ENCODE results near the gene ZFAND3. TPM values are rescaled to one million over a fixed set of nuclear protein-coding genes. Genes with fewer than 3 reads are reported as not detected.

Gene ZFAND3
- total RNA-seq, 1 donor from 2014 or later: 81.8 TPM

- intact Hi-C loops (cut with micrococcal nuclease): no loop called here
- no peak overlapping the region for H3K27ac ChIP-seq (replicated peaks)
- DNase-seq: no peak
- no peaks in the 10 kb centered on the region for H3K36me3 ChIP-seq
- no peak overlapping the region for H3K4me3 ChIP-seq
- no peaks in the 10 kb centered on the region for H3K9me3 ChIP-seq (replicated peaks)
- H3K4me1 ChIP-seq: peaks cover 23% of the 10 kb centered on the region
- TF ChIP-seq CTCF (IDR thresholded peaks at IDR 0.05; ENCODE audit: borderline replicate concordance): no peak
- no peaks in the 10 kb centered on the region for H3K27me3 ChIP-seq (ENCODE audit: low read depth)
Observed at GRCh38 chr6:37903351-37904340, 84.1 kb downstream of the ZFAND3 start.

- no peak overlapping the region for H3K27ac ChIP-seq (replicated peaks)
- no peak overlapping the region for H3K4me3 ChIP-seq
- intact Hi-C loops (cut with micrococcal nuclease): no loop called here
- H3K27me3 ChIP-seq (ENCODE audit: low read depth): no peaks in the 10 kb centered on the region
- H3K4me1 ChIP-seq: peaks cover 23% of the 10 kb centered on the region
- H3K9me3 ChIP-seq (replicated peaks): no peaks in the 10 kb centered on the region
- no peak for DNase-seq
- H3K36me3 ChIP-seq: no peaks in the 10 kb centered on the region
- no peak for TF ChIP-seq CTCF (IDR thresholded peaks at IDR 0.05; ENCODE audit: borderline replicate concordance)
Observed at GRCh38 chr6:37904590-37904989, 85.1 kb downstream of the ZFAND3 start.

GRCh38 chr6:37906121-37906520, 86.6 kb downstream of the ZFAND3 start:
- no peak for DNase-seq
- peaks cover 32% of the 10 kb centered on the region for H3K4me1 ChIP-seq
- no peaks in the 10 kb centered on the region for H3K36me3 ChIP-seq
- H3K27me3 ChIP-seq (ENCODE audit: low read depth): no peaks in the 10 kb centered on the region
- H3K9me3 ChIP-seq (replicated peaks): no peaks in the 10 kb centered on the region
- TF ChIP-seq CTCF (IDR thresholded peaks at IDR 0.05; ENCODE audit: borderline replicate concordance): no peak
- no peak overlapping the region for H3K4me3 ChIP-seq
- no peak overlapping the region for H3K27ac ChIP-seq (replicated peaks)
- intact Hi-C loops (cut with micrococcal nuclease): no loop called here

GRCh38 chr6:37910998-37911397, 91.5 kb downstream of the ZFAND3 start:
- no peak for DNase-seq
- no peaks in the 10 kb centered on the region for H3K9me3 ChIP-seq (replicated peaks)
- peaks cover 40% of the 10 kb centered on the region for H3K4me1 ChIP-seq
- H3K36me3 ChIP-seq: no peaks in the 10 kb centered on the region
- no peaks in the 10 kb centered on the region for H3K27me3 ChIP-seq (ENCODE audit: low read depth)
- intact Hi-C loops (cut with micrococcal nuclease): no loop called here
- no peak for TF ChIP-seq CTCF (IDR thresholded peaks at IDR 0.05; ENCODE audit: borderline replicate concordance)
- no peak overlapping the region for H3K4me3 ChIP-seq
- no peak overlapping the region for H3K27ac ChIP-seq (replicated peaks)

- TF ChIP-seq CTCF (IDR thresholded peaks at IDR 0.05; ENCODE audit: borderline replicate concordance): no peak
- Histone ChIP-seq H3K9me3 (replicated peaks) (no peaks in the 10 kb centered on the region), H3K36me3 (peaks cover 6% of the 10 kb centered on the region), H3K27me3 (ENCODE audit: low read depth) (no peaks in the 10 kb centered on the region), H3K4me3 (no peak overlapping the region), H3K27ac (replicated peaks) (no peak overlapping the region), H3K4me1 (peaks cover 49% of the 10 kb centered on the region)
- intact Hi-C loops (cut with micrococcal nuclease): no loop called here
- DNase-seq: no peak
Observed at GRCh38 chr6:37913210-37913609, 93.7 kb downstream of the ZFAND3 start.
